GM19395 (cell line): ENCODE measurements around the gene STAG1.
A peak's percentile ranks its signal among the peaks of the same experiment; 100 is the strongest.
"Not testable (repeated sequence)": the region's sequence is repeated elsewhere in the genome, so short reads cannot be mapped to it uniquely, and the experiment has no call there.

Experiments
- ATAC-seq: cut with Tn5 transposase; IDR thresholded peaks from one replicate; pipeline ENCODE4 v1.9.1; 2021; ENCODE audit warnings: mild to moderate bottlenecking, moderate library complexity; ENCODE audit not compliant: unreplicated experiment

STAG1 gene

DNA sequence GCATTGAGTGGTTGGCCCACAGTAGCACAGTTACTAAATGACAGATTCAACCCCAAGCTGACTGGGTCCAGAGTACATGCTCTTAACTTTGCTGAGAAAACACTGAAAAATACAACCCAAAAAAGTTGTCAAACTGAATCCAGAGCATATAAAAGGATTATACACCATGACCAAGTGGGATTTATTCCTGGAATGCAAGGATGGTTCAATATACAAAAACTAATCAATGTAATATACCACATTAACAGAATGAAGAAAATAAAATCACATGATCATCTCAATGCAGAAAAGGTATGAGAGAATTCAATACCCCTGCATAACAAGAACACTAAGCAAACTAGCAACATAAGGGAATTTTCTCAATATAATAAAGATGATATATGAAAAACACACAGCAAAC, 98.5 kb downstream of the STAG1 start:
- no peak for ATAC-seq

DNA sequence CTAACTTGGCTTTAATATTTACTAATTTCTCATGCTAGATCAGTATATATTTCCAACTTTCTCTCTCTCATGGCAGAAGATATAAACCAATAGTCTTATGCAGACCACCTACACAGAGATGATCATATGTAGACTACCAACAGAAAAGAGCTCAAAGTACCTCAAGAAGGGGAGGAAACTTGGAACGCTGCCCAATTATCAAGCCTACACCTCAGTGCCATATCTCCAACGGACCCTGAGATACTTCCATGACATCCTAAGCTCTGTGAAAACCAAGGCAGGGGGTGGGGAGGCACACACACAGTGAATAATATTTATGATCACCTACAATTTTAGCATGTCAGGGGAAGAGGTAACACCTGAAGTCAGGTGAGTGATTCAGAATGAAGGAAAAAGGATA, 100.6 kb downstream of the STAG1 start:
- ATAC-seq: no peak

DNA sequence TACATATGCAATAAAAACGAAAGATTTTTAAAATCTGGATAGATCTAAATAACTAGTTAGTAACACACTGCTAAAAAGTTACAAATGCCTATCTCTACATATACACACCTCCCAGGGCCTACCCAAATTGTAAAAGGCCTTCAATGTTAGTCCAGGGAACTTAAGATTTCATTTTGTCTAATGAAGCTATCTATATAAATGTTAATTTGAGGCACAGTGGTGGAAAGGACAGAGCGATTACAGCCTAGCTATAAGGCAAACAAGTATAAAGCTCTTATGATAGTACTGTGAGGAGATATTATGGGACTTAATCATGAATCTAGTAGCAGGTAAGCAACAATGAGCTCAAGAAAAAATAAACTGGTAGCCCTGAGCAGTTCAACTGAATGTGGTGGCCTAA, 101.7 kb downstream of the STAG1 start:
- ATAC-seq: no peak

DNA sequence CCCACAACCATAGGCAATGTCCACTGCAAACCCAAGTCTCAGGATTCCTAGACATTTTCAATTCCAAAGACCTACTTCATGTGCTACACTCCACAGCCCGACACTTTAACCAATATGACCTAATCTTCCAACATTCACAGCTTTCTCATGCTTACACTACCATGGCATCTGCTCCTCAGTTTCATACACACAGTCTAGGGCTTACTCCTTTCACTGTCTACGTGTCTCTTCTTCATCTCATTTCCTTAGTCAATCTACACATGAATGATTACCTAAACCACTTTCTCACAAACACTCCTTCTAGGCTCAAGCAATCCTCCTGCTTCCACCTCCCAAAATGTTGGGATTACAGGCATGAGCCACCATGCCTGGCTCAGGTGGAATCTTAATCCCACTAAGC, 106.3 kb downstream of the STAG1 start:
- ATAC-seq: peak; percentile 76

DNA sequence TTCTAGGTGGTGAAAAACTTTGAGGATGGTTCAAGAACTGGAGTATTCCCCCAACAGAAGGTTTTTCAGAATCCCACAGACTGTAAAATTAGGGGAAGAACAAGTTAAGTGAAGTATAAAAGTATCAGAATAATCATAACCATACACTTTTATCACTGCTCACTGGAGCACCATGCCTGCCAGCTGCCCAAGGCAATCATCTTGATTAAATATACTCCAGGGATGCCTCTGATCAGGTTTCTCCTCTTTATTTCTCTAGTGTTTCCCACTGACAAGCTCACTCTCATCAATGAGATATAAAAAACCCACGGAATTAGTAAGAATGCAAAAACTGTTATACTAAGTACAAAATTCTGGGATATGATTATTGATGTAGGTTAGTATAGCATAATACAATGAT, 108.0 kb downstream of the STAG1 start:
- ATAC-seq: no peak

DNA sequence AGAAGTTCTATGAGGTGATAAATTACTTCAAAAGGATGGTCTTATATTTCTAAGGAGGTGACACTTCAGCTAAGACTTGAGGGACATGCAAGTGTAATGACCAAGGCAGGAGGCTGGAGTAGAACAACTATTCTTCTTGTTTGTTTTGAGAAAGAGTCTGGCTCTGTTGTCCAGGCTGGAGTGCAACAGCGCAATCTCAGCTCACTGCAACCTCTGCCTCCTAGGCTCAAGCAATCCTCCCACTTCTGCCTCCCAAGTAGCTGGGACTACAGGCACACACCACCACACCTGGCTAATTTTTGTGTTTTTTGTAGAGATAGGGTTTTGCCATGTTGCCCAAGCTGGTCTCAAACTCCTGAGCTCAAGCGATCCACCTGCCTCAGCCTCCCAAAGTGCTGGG, 108.8 kb downstream of the STAG1 start:
- ATAC-seq: not testable (repeated sequence)

DNA sequence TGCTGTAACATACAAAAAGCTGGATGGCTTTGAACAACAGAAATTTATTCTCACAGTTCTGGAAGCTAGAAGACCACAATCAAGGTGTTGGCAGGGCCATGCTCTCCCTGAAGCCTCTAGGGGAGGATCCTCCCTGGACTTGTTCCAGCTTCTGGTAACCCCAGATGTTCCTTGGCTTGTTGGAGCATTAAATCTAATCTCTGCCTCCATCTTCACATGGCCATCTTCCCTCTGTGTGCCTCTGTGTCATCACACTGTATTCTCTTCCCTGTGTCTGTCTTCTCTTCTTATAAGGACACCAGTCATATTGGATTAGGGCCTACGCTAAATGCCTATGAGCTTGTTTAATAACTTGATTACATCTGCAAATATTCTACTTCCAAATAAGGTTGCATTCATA, 109.5 kb downstream of the STAG1 start:
- ATAC-seq: no peak

DNA sequence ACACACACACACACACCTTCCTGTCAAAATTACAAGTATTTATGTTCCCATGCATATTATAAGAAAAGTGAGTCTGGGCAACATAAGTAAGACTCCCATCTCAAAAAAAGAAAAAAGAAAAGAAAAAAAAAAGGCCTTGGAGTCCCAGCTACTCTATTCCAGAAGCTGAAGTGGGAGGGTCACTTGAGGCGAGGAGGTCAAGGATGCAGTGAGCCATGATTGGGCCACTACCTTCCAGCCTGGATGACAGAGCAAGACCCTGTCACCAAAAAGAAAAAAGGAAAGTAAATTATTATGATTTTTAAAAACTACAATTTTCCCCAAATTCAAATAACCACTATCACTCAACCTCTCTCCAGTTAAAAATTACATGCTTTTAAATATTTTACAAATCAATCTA, 113.1 kb downstream of the STAG1 start:
- ATAC-seq: no peak

DNA sequence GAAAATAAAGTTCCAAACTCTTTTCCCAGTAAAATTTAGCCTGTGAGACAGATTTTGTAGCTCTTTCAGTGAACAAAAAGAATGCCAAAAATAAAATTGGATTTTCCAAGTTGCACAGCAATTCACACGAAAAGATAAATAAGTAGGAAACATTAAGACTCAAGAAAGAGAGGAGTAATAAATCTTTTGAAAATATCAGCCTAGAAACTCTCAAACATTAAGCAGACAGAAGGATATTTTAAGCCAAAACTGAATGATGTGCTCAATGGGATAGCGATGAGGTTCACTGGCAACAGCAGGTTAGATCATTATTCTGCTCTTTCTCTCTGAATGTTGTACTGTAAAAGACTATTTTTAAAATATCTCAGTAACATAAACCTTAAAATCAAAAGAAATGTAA, 115.0 kb downstream of the STAG1 start:
- ATAC-seq: no peak

DNA sequence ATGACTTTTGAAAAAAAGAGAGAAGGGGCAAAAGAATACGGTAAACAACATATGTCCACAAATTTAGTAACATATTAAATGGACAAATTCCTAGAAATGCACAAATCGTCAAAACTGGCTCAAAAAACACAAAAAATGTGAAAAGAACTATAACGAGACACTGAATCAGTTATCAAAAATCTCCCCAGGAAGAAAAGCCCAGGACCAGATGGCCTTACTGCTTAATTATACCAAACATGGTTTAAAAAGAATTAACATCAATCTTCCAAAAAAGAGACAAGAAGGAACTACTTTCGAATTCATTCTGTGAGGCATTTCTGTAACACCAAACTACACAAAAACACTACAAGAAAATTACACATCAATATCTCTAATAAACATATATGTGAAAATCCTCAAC, 117.4 kb downstream of the STAG1 start:
- no peak for ATAC-seq

DNA sequence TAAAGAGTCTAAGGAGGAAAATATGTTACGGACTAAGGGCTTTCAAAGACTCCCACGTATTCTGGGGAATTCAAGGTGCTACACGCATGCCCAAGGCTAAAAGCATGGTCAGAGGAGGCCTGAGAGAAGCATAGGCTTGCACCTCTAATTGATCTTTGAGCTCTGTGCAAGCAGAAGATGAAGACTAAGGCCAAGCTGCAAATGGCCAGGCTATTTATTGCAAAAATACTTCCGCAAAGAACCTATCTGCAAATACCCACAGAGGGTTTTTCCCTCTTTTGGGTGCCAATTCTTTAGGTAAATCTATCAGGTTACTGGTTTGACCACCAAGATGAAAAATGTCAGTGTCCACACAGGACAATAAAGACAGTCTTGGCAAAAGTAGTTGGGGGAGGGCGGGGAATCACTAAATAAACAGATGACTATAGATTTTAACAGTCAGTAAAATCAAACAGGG, 119.5 kb downstream of the STAG1 start:
- ATAC-seq: no peak

DNA sequence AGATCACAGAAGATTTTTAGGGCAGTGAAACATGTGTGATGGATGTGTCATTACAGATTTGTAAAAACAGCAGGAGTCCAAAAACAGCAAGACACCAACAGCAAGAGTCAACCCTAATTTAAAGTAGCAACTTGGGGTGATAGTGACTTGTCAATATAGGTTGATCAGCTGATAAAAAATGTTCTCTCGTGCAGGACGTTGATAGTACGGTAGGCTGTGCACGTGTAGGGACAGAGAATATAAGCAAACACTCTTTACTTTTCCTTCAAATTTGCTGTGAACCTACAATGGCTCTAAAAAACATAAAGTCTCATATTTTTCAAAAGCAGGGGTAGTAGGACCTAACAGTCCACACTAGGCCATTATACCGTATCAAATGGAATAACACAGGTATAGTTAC, 120.8 kb downstream of the STAG1 start:
- no peak for ATAC-seq

DNA sequence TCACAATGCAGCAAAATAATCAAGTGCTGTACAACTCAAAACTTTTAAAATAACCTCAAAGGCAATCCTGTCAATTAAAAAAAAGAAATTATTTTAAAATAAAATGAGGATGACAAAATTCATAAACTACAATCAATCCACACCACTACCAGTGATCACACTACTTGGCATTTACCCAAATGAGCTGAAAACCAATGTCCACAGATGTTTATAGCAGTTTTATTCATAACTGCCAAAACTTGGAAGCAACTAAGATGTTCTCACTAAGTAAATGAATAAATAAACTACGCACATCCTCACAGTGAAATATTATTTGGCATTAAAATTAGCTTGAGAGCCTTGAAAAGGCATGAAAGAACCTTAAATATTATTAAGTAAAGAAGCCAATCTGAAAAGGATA, 121.3 kb downstream of the STAG1 start:
- ATAC-seq: no peak

DNA sequence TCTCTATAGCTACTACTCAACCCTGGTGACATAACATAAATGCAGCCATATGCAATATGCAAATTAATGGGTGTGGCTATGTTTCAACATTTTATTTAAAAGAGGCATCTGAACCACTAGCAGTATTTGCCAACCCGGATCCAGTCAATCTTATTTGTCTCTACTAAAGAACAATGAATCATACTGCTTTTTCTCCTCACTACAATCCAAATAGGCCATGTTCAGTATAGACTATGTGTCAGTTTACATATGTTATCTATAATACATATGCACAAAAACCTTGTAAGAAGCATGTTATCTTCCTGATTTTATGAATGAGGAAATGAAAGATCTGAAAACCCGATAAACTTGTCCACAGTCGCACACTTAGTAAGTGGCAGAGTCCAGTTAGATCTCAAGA, 125.7 kb downstream of the STAG1 start:
- no peak for ATAC-seq

DNA sequence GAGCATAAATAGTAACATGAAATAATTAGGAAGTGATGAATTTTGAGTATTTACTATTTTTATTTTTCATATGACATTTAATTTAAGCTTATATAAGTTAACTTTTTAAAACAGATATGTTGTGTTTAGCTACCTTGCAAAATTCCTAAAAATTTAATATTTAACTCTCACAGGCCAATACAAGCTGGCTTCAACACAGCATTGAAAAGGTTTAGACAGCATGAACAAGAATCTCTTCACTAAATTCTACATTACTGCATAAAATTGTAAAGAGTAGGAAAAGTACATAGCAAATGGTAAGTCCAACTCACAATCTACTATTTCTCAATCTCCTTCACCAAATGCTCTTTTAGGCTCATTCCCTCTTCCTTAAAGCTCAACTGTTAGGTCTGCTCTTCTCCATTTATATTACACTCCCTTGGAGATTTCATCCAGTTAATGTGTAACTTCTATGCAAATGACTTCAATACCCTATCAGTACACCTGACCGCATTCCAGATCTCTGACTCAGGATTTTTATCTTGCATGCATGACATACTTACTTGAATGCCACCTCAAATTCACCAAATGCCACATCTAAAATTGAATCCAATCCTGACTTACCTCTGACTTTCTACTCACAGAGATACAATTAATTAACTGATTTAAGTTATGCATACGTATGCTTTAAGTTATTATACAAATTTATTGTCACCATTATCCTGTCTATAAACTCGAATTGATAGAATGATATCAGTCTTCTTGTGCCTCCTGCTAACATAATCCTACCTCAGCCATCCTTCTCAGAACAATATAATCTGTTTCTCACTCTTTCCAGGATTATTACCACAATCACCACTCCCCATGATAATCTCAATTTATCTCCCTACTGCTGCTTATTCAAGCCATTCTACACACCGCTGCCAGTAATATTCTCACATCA, 127.0 kb downstream of the STAG1 start:
- peak; percentile 60 for ATAC-seq

DNA sequence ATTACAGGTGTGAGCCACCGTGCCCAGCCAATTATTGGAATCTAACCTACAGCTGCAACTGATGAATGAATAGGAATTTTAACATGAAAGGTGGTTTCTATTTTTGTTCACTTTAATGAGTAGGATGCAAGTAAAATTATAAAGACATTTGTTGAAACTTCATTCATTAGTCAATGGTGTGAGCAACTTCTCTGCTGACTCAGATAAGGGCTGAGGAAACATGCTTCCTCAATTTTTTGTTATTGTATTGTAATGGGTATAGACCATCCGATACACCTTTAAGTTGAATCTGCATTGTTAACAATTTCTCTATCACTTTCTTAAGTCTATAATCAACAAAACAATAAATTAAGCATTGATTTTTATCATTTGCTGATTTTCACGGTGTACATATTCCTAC, 127.8 kb downstream of the STAG1 start:
- ATAC-seq: no peak

DNA sequence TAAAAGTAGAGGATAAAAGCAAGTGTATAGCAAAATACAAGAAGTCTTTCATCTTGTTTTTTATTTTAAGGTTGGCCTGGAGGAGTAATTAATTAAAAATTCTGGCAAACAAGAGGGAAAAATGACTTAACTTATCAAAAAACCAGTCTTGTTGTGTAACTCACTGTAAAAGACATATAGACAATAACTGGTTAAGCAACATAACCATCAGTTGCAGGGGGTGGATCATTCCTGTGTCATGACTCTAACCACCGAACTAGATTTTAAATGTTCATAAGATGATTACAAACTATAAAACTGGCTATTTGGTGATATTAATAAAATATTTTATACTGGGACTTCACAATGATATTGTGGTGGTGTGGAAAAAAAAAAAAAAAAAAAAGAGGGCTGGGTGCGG, 130.6 kb downstream of the STAG1 start:
- ATAC-seq: no peak

DNA sequence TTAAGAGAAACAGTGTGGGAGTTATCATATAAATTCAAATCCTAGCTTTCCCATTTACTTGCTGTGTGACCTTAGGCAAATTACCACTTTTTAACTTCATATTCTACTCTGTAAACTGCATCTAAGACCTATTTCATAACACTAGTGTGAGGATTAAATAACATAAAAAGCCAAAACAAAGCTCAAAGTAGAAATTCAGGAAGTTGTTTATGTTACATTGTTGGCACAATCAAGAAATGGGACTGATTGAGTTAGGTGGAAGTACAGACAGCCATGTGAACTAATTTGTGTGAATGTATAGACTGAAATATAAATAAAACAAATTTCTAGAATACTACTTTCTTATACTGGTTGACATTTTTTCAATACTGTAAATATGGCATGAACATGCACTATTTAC, 131.7 kb downstream of the STAG1 start:
- ATAC-seq: no peak

DNA sequence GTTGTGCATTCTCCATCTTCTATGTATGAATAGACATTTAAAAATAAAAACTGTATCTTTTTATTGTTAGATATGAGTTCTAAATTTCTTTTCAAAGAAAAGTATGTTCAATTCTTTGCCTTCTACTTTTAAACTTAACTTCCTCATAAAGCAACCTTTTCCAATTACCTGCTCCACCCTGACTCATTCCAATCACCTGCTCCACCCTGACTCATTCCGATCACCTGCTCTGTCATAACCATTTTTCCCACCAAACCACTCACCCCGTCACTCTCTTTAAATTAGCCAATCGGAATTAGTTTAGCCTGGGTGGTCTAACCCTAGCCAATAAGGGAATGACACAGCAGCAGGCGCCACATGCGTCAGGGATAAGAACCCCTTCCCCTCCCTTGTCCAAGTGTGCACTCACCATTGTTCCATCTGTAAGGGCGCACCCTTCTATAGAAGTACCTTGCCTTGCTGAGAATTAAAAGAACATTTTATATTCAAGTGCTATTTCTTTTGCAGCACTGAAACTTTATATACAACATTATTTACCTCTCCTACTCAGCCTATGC, 134.1 kb downstream of the STAG1 start:
- not testable (repeated sequence) for ATAC-seq

DNA sequence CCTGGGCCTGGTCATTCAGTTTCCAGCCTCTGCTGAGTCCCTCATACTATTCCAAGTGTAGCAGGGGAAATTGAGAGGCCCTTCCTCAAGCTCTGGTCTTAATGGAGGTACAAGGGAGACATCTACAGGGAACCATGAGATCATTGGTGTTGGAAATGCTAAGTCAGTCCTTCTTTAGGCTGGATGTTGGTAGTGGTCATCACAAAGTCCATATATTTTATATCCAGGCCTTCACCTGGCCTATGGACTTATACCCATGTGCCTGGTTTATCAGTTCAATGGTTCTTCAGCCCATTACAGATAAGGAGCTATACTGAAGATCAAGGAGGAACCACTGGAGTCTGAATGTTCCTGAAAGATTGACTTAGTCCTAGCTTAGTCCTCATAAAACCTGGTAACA, 135.0 kb downstream of the STAG1 start:
- no peak for ATAC-seq

DNA sequence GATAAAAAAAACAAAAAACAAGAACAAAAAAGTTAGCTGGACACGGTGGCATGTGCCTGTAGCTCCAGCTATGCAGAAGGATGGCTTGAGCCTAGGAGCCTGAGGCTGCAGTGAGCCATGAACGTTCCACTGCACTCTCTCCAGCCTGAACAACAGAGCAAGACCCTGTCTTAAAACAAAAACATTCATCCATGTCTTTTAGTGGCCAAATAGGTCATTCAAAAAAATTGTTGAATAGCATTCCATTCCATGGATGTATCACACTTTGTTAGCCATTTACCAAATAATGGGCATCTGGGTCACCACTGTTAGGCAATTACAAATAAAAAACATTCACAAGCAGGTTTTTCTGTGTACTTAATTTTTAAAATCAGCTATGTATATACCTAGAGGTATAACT, 139.7 kb downstream of the STAG1 start:
- no peak for ATAC-seq

DNA sequence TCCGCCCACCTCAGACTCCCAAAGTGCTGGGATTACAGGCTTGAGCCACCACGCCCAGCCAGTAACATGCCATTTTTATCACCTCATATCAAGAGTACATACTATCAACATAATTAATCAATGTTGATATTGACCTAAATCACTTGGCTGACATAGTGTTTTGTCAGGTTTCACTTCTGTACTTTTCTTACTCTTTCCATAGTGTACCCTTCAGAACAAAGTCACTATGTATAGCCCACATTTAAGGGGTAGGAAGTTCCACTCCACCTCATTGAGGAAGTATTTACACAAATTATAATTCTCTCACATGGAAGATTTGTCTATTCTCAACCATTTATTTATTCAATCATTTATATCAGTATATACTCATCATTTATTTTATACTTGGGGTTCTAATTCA, 145.2 kb downstream of the STAG1 start:
- ATAC-seq: no peak

DNA sequence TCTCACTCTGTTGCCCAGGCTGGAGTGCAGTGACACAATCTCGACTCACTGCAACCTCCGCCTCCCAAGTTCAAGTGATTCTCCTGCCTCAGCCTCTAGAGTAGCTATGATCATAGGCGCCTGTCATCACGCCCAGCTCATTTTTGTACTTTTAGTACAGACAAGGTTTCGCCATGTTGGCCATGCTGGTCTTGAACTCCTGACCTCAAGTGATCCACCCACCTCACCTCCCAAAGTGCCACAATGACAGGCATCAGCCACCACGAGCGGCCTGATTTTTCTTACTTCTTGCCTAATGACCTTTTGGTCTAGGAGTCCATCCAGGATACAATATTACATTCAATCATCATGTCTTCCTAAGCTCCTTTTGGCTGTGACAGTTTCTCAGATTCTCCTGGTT, 146.0 kb downstream of the STAG1 start:
- ATAC-seq: not testable (repeated sequence)
